GM19455 (cell line): ENCODE data around the gene RTF1.
"Not testable (repeated sequence)": the region's sequence is repeated elsewhere in the genome, so short reads cannot be mapped to it uniquely, and the experiment has no call there.

Source experiments
- ATAC-seq: cut with Tn5 transposase; IDR thresholded peaks from one replicate; pipeline ENCODE4 v1.9.1; 2021; ENCODE audit not compliant: unreplicated experiment

The RTF1 gene

DNA sequence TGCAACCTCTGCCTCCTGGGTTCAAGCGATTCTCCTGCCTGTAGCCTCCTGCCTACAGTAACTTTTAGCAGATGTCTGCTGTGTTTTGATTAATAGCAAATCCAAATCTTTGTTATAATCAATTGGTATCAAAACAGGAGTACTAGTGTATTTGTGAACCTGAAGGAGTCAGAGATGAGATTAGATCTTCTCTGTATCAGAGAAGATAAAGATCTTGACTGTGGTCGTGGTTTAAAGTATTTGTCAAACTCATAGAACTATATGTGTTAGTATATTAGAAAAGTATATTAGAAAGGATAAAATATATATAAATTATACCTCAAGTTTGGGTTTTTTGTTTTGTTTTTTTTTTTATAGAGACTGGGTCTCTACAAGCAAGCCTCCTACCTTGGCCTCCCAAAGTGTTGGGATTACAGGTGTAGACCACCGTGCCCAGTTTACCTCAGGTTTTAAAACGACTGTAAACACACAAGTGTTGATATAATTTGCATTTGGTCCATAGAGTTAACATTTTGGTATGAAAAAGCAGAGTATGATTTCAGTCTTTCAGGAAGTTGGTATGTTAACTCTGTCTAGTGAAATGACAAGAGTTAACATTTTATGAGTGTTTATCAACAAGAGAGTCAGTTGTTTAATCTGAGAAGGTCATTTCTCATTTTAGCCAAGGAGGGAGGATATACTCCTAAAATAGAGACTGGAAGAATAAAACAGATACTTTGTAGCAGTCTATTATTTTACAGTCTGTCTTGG lies 18.3 kb downstream of the RTF1 start:
- no peak for ATAC-seq

DNA sequence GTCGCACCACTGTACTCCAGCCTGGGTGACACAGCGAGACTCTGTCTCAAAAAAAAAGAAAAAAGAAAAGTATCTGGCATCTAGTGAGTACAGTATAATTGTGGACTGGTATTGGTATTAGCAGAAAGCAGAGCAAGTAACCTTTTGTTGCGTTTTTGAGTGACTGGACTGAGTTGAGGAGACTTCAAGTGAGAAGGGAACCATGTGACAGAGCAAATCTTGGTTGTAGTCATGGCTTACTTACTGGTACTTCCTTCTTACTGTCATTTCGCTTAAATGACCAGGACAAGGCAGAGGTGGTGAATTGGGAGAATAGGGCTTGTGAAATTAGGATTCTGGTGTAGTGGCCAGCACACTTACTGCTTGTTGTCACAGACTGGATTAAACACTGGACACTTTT lies 20.6 kb downstream of the RTF1 start:
- no peak for ATAC-seq

DNA sequence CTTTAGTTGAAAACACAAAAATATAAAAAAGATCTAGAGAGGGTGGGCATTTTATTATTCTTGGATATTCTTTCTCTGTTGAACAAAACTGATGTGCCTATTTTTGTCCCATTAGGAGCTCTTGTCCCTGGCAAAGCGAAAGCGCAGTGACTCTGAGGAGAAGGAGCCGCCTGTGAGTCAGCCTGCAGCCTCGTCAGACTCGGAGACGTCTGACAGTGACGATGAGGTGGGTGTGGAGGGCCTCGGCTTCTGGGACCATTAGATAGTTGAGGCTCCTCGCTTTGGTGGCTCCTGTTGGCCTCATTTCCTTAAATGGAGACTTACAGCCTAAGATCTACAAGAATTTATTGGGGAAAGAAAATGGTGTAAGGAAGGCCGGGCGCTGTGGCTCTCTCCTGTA lies 21.3 kb downstream of the RTF1 start:
- no peak for ATAC-seq

DNA sequence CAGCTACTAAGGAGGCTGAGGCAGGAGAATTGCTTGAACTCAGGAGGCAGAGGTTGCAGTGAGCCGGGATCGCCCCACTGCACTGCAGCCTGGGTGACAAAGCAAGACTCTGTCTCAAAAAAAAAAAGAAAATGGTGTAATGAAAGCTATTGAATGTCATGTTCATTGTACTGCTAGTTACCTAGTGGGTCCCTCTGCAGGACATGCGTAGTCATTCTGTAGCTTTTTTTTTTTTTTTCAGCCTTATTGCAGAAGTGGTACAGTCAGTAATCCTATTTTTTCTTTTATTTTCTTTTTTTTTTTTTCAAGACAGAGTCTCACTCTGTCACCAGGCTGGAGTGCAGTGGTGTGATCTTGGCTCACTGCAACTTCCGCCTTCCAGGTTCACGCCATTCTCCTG lies 21.9 kb downstream of the RTF1 start:
- not testable (repeated sequence) for ATAC-seq

DNA sequence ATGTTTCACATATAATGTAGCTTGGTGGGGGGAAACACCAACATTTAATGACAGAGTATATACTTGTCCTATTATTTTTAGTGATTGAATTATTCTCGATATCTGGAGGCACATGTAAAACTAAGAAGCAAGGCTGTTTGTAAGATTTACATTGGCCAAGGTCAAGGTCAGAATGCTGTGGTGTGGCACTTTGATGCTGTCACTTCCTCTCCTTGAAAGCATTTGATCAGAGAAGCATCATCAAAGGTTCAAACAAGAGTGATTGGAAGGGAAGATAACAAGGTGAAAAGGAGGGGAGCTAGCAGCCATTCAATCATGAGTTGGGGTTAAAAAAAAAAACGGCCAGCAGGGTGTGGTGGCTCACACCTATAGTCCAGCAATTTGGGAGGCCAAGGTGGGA lies 26.4 kb downstream of the RTF1 start:
- no peak for ATAC-seq

DNA sequence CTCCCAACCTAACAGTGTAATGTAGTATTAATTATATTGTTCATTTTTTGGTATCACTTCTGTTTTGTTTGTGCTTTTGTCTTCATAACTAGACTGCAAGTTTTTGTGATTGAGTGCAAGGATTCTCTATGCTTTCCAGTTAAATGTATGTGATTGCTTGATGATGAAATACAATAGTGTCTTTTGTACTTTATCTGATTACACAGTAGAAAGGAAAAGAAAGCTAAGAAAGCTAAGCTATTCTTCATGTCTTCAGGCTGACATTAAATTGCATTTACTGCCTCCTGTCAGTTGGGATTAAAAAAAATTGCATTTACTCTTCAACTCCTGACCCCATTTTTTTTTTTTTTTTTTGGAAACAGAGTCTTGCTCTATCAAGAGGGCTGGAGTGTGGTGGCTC lies 28.5 kb downstream of the RTF1 start:
- no peak for ATAC-seq

DNA sequence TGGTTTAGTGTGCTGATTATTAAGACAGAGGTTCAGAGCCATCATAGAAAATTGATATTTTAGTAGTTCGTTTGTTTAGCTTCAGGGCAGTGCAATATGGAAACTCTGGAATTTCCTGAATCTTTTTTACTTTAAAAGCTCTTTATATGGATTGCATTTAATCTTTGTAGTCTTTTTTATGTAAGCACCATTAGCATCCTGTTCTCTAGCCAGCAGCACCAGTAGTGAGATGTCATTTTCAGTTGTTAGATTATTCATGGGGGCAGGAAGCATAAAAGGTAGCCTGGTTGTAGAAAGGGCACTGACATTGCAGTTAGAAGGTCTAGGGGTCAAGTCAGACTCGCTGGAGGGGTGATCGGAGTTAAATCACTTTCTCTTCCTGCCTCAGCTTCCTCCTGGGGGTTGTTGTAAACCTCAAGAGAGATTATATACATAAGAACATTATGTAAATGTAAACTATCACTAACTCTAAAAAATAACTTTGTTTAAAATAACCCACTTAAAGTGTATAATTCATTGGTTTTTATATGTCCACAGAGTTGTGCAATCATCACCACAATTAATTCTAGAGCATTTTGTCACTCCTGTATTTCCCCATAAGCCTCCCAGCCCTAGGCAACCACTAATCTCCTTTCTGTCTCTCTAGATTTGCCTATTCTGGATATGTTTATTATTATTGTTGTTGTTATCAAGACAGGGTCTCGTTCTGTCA lies 45.3 kb downstream of the RTF1 start:
- no peak for ATAC-seq

DNA sequence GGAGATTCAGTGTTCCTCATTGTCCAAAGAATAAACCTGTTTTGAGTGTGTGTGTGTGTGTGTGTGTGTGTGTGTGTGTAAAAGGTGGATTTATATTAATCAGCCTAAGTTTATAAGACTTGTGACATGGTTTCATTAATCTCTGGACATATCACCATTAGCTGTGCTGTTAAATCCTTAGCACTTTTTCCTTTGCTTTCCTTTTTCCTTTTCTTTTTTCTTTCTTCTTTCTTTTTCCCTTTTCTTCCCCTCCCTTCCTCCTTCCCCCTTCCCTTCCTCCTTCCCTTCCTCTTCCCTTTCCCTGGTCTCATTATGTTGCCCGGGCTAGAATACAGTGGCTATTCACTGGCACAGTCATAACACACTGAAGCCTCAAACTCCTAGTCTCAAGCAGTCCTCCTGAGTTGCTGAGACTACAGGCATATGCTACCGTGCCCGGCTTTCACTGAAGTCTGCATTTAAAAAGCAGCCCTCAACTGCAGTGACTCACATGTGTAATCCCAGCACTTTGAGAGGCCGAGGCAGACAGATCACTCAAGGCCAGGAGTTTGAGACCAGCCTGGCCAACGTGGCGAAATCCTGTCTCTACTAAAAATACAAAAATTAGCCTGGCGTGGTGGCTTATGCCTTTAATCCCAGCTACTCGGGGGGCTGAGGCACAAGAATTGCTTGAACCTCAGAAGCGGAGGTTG lies 48.1 kb downstream of the RTF1 start:
- no peak for ATAC-seq

DNA sequence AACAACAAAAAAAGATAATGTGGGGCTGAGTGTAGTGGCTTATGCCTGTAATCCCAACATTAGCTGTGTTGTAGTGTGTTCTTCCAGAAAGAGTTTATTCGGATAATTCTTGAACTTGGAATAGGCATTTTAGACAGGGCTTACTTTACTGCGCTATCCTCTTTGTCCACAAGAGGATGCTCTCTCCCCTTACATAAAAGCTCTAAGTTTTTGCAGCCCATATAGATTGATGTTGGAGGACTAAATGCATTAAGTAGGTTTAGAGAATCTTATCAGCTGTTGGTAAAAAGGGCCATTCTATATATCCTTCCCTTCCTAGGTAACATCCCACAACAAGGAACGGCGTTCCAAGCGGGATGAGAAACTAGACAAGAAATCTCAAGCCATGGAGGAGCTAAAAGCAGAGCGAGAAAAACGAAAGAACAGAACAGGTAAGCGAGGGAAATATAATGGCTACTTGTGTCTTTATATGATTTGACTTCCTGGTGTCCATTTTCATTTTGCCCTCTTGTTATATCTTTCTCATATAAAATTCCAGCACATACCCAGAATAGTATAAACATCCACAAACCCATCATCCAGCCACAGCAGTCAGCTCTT lies 49.0 kb downstream of the RTF1 start:
- no peak for ATAC-seq

DNA sequence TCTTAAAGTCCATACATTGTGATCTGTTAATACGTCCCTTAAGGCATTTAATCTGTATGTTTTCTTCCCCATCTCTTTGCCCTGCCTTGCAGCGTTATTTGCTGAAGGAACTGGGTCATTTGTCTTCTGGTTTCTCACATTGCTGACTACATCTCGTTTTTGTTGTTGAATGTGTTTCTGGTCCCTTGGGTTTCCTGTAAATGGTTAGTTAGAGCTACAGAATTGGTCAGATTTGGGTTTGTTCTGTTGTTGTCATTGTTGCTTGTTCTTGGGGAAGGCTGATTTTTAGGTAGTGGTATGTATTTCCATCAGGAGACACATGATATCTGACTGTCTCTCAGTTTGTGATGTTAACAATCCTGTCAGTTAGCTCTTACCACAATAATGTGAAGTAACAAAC lies 49.8 kb downstream of the RTF1 start:
- ATAC-seq, result no peak

DNA sequence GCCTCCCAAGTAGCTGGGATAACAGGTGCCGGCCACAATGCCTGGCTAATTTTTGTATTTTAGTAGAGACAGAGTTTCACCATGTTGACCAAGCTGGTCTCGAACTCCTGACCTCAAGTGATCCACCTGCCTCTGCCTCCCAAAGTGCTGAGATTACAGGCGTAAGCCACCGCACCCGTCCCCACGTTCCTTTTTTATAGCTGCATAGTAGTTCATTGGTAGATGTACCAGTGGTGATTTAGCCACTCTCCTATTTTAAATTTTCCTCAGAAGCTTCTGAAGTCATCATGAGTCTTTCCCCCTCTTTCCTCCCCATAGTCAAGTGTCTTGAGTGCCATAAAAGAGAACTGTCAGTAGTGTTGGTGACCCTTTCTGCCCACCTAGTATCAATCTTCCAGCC lies 52.7 kb downstream of the RTF1 start:
- ATAC-seq, result not testable (repeated sequence)

DNA sequence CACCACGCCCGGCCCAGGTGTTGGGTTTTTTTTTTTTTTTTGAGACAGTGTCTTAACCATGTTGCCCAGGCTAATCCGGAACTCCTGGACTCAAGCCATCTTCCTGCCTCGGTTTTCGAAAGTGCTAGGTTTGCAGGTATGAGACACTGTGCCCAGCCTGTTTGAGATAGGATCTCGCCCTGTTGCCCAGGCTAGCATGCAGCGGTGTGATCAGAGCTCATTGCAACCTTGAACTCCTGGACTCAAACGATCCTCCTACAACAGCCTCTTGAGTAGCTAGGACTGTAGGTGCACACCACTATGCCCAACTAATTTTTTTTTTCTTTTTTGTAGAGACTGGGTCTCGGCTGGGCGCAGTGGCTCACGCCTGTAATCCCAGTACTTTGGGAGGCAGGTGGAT lies 56.5 kb downstream of the RTF1 start:
- ATAC-seq, result no peak

DNA sequence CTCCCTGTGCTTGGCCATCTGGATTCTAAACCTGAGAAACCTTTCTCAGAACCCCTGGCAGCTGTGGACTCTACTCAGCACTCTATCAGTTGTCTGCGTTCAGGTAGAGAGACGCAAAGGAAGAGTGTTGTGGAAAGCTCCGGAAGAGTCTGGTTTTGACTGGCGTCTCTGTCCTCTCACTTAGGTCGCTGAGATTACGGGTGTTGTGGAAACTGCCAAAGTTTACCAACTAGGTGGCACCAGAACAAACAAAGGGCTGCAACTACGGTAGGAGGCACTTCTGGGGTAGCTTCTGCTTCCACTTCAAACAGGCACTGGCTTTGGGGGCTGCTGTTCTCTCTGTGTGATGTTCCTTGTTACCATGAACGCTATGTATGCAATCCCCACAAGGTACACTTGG lies 57.5 kb downstream of the RTF1 start:
- ATAC-seq, result no peak

DNA sequence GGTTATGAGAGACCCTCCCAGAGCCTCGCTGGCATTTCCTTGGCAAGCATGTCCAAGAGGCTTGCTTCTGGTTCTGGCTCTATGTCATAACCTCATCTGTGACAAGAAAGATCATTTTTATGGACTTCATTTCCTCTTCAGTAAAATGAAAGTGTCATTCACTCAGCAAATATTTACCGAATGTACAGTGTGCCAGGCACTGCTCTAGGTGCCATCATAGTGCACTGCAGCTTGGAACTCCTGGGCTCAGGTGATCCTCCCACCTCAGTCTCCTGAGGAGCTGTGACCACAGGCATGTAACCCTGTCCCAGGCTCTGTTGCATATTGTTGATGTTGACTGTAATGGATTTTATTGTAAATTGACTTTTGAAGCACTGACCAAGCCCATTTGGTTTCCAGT lies 58.0 kb downstream of the RTF1 start:
- ATAC-seq, result no peak

DNA sequence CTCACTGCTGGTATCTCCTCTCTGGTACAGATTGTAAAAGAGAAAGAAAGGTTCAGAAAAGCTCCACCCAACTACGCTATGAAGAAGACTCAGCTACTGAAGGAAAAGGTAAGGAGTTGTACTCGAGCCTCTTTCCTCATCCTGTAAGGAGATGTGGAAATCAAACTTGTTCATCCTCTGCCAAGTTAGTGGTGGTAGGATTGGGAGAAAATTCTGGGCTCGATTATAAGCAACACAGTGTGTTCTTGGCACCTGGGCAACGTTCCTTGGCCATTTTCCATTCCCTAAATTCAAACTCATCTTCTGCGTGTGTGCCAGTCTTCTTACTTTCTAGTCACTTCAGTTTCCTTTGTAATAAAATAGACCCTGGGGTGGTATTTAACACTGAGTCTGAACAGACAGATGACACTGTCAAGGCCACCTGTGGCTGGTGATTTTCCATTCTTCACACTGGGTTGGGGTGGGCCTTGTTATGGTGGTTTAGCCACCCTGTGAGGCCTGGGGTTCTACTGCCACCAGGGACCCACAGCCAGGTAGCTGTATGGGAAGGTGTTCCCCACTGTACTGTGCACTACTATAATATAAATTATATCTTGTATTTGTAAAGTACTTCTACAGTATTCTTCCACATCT lies 59.6 kb downstream of the RTF1 start:
- no peak for ATAC-seq

DNA sequence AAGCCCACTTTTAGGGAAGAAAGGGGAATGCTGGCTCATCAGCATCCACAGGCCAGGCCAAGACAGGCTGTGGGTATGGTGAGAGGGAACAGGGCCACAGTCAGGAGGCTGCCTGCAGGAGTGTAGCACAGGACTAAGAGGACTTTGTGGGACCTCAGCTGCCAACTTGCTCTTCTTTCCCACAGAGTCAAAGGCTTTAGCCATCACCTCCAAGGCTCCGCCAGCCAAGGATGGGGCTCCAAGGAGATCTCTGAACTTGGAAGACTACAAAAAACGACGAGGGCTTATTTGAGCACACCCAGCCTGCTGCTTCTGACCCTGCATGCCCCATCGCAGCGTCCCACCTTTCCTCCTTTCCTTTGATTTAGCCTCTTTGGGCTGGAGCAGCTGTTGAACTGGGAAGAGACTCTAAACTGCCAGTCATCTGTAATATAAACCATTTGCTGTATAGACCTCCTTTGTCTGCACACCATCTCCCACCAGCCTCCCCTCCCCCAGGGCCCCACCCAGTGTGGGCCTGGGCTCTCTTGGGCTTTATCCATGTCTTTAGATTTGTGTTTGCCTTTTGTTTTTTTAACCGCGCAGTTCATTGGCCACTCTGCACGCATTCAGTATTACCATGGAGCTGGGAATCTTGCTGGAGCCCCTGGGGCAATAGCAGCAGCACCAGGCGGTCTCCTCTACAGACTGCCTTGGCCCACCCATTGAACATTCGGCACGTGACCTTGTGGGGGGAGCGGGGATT lies 63.7 kb downstream of the RTF1 start:
- ATAC-seq, result no peak

DNA sequence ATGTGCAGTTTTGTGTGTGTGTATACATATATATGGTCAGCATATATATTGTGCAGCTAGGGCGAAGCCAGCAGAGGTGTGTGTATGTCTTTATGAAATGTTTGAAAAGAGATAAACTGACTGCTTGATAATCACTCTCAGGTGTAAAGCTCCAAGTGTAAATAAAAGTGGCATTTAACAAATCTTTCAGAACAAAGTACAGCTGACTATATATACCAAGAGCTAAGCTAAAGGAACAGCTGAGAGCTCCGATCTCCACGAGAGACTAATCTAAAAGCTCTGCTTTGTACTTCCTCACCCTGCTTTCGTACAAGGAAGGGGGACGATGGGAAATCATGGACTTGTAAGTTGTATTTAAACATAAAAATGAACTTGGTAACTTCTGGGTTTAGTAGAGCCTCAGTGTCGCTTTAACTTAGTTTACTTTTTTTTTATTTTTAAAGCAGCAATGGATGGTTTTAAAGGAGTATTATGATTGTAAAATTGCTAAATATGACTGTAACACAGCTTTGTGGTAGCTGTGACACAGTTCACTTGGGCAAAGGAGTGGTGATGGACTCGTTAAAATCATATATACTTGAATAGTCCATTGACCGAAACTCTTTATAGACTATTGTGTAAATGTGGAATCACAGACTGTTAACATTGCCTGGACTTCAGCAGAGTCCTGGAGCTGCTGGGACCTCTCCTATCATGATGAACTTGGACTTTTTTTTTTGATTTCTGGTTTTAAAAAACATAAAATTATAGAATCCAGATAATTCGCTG lies 65.4 kb downstream of the RTF1 start:
- no peak for ATAC-seq

DNA sequence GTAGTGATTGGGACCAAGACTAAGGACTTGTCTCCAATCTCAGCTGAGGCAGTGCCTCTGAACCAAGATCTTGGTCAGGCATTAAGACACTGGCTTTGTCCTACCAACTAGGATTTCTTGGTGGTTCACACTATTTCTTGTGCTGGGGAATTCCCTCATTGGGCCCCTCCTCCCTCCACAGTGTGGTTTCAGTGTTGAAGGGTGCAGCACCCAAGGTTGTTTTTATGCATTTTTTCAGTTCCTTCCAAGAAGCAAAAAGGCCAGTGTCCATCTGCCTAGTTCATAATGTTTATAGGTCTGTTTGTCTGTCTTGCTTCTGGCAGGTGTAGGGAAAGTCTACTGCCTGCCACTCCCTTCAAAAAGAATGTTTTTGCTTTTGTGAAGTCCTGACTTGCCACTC lies 66.2 kb downstream of the RTF1 start:
- peak; percentile 81 for ATAC-seq

DNA sequence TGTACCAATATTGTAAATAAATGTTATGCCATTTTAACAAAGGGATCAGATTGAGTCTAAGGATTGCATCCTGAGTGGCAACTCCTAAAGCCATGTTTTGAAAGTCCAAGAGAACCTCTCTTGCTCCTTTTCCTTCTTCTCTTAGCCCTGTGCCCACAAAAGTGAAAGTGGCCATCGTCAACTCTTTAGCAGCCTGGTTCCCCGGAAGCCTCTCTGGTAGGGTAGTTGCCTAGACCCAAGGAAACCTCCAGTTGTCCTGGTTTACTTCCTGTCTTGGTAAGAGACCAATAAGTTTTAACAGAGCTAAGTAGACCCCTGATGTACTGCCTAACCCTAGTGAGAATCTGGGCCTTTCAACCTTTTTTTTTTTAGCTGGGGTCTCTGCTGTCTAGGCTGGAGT lies 66.6 kb downstream of the RTF1 start:
- no peak for ATAC-seq
